GM13977 (cell line): ENCODE results near the gene ERICH4.
"Not testable (repeated sequence)": the region's sequence is repeated elsewhere in the genome, so short reads cannot be mapped to it uniquely, and the experiment has no call there.

ENCODE experiments used
- DNase-seq: peaks from one replicate; pipeline ENCODE4 v3.0.0; 2012; ENCODE audit warnings: low spot score
- in situ Hi-C: fragments of 300-500 bp; cut with MboI; formaldehyde crosslinking; loops from one replicate; pipeline ENCODE4 v1.12.0; 2022; ENCODE audit warnings: low sequenced_read_pairs, low pct_unique_long_range_greater_than_20kb, mixed read lengths, inconsistent platforms; ENCODE audit not compliant: unreplicated experiment
- TF ChIP-seq, protein P1 (sequence below): IDR thresholded peaks from 2 replicates; pipeline ENCODE4 v1.5.1; 2012; ENCODE audit warnings: mild to moderate bottlenecking, control low read depth; ENCODE audit not compliant: insufficient read depth; ENCODE audit errors: extremely low read depth, missing control alignments

Gene ERICH4

DNA sequence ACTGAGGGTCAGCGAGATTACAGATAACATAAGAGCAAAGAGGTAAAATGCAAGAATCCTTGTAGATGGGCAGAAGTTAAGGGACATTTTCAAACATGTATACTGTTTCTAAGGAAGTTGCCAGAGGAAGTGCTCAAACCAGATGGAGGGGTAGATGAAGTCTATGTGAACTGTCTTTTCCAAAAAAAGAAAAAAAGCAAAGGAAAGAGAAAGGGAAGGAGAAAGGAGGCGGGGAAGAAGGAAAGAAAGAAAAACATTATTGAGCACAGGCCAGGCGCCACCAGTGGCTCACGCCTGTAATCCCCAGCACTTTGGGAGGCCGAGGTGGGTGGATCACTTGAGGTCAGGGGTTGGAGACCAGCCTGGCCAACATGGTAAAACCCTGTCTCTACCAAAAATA lies 8.5 kb upstream of the ERICH4 start:
- in situ Hi-C loops = no loop called here
- TF ChIP-seq, protein P1, sequence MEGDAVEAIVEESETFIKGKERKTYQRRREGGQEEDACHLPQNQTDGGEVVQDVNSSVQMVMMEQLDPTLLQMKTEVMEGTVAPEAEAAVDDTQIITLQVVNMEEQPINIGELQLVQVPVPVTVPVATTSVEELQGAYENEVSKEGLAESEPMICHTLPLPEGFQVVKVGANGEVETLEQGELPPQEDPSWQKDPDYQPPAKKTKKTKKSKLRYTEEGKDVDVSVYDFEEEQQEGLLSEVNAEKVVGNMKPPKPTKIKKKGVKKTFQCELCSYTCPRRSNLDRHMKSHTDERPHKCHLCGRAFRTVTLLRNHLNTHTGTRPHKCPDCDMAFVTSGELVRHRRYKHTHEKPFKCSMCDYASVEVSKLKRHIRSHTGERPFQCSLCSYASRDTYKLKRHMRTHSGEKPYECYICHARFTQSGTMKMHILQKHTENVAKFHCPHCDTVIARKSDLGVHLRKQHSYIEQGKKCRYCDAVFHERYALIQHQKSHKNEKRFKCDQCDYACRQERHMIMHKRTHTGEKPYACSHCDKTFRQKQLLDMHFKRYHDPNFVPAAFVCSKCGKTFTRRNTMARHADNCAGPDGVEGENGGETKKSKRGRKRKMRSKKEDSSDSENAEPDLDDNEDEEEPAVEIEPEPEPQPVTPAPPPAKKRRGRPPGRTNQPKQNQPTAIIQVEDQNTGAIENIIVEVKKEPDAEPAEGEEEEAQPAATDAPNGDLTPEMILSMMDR = no peak

GRCh38 chr19:41435376-41435775 lies 7.6 kb upstream of the ERICH4 start:
- DNase-seq, in situ Hi-C loops: not testable (repeated sequence)

More for the DNA sequence above, 8.5 kb upstream of the ERICH4 start:
- DNase-seq = no peak

DNA sequence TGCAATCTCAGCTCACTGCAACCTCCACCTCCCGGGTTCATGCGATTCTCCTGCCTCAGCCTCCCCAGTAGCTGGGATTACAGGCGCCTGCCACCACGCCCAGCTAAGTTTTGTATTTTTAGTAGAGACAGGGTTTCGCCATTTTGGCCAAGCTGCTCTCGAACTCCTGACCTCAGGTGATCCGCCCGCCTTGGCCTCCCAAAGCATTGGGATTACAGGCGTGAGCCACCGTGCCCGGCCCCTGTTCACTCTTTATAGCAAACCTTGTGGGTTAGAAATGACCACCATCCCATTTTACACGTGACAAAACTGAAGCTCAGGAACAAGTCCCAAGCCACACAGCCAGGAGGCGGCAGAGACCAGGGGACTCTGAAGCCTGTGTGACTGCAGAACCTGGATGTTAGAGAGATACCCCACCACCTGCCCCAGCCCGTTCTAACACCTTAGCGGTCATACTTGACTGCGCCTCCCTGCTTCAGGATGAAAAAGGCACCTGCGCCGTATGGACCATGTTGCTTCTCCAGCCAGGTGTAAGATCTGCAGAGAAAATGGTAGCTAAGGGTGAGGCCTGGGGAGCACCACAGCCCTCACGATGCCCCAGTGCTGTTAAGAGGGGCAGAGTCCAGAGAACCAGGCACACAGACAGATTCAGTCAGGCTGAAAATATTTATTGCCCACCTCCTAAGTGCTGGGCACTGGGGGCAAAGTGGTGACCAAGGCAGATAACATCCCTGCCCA lies 6.9 kb upstream of the ERICH4 start:
- DNase-seq = no peak
- in situ Hi-C loops = no loop called here
- TF ChIP-seq, protein P1 = no peak

- in situ Hi-C loops = no loop called here
- TF ChIP-seq, protein P1 = no peak
- no peak for DNase-seq
Observed at GRCh38 chr19:41436674-41436951, 6.3 kb upstream of the ERICH4 start.

DNA sequence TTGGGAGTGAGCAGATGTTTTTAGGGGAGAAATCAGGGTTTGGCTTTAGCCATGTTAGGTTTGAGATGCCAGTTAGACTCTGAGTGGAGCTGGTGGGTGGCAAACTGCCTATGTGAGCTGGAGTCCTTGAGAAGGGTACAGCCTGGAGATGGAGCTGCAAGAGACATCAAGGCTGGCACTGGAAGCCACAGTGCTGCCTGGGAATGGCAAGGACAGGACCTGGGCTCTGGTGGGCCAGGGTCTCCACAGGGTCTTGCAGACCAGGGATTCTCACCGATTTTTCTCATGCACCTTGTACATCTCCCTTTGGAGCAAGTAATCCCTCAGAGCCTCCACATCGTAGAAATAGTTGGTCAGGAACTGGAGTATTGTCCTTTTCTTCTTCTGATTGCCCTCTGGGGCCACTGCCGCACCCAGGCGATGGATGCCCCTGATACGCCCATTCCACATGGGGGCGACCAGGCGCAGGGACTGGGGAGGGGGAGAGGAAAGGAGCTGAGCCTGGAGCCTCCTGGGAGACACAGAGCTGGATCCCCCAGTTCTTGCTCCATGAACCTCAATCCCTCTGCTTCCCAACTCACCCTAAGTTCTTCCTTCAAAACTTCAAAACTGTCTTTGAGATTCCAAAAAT lies 4.9 kb upstream of the ERICH4 start:
- DNase-seq = peak; percentile 4
- TF ChIP-seq, protein P1 = no peak
- in situ Hi-C loops = no loop called here

DNA sequence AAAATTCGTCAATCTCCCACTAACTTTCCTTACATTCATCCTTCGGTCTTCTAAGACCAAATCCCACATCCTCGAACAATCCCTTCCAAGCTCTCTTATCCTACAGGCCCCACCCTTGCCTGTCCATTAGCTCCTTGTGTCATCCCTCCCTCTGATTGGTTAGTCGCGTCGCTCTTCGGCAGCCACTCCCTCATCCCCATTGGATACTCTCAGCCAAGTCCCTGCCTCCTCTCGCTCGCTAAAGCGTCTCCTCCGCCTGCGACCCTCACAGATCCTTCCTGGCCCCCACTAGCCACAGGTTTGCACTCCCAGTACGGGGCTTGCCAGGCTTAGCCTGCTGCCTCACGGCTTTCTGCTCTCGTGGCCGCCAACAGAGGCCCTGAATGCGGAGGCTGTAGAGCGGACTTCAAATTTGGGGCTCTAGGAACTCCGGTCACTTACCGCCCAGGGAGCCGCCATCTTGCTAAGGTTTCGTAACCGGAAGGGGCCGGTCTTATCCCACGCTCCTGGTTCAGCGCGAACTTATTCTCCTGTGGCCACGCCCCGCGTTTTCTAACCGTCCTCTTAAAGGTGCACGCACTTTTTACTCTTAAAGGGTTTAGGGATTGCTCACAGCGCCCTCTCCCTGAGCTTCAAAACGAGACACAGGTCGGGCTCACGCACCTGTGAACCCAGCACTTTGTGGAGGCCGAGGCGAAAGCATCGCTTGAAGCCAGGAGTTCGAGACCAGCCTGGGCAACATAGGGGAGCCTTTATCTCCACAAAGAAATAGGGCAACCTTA lies 3.3 kb upstream of the ERICH4 start, which contains the start of gene DMAC2:
TSS of gene DMAC2 (minus strand) at position 472 of the 782 bp plus-strand sequence. CDS start at position 459, 13 bp downstream.
- in situ Hi-C loops = loop anchor here (10.0 kb wide), 1 partner anchor 135 kb away; the partner anchor contains the start of gene CEACAM21
- TF ChIP-seq, protein P1 = peak; percentile 67

More for the DNA sequence above, 3.3 kb upstream of the ERICH4 start, which contains the start of gene DMAC2:
- peak; percentile 93 for DNase-seq
